ENCODE results near the gene OST4.

OST4 gene

GRCh38 chr2:27041752-27042151, 29.7 kb downstream of the OST4 start:
- no peak overlapping the region for H3K9ac ChIP-seq (ENCODE audit: low read length)
- H3K36me3 ChIP-seq (ENCODE audit: control insufficient read depth, low read depth, low read length): peaks cover 60% of the 10 kb centered on the region
- no peak overlapping the region for H3K4me3 ChIP-seq (ENCODE audit: low read length)
- H3K4me1 ChIP-seq (ENCODE audit: control insufficient read depth, low read depth, low read length): no peaks in the 10 kb centered on the region
- H3K9me3 ChIP-seq (ENCODE audit: control insufficient read depth, low read depth, low read length): no peaks in the 10 kb centered on the region
- H3K27me3 ChIP-seq (ENCODE audit: control insufficient read depth, insufficient read depth, low read length): no peaks in the 10 kb centered on the region
- H3K27ac ChIP-seq (ENCODE audit: low read length): no peak overlapping the region

- no peaks in the 10 kb centered on the region for H3K4me1 ChIP-seq (ENCODE audit: control insufficient read depth, low read depth, low read length)
- H3K9ac ChIP-seq (ENCODE audit: low read length): no peak overlapping the region
- H3K9me3 ChIP-seq (ENCODE audit: control insufficient read depth, low read depth, low read length): no peaks in the 10 kb centered on the region
- H3K4me3 ChIP-seq (ENCODE audit: low read length): no peak overlapping the region
- peaks cover 73% of the 10 kb centered on the region for H3K36me3 ChIP-seq (ENCODE audit: control insufficient read depth, low read depth, low read length)
- H3K27ac ChIP-seq (ENCODE audit: low read length): no peak overlapping the region
- H3K27me3 ChIP-seq (ENCODE audit: control insufficient read depth, insufficient read depth, low read length): no peaks in the 10 kb centered on the region
Observed at GRCh38 chr2:27040282-27040681, 31.2 kb downstream of the OST4 start.

- Histone ChIP-seq H3K9me3 (ENCODE audit: control insufficient read depth, low read depth, low read length) (no peaks in the 10 kb centered on the region), H3K27ac (ENCODE audit: low read length) (no peak overlapping the region), H3K4me1 (ENCODE audit: control insufficient read depth, low read depth, low read length) (no peaks in the 10 kb centered on the region), H3K4me3 (ENCODE audit: low read length) (no peak overlapping the region), H3K9ac (ENCODE audit: low read length) (no peak overlapping the region), H3K36me3 (ENCODE audit: control insufficient read depth, low read depth, low read length) (peaks cover 75% of the 10 kb centered on the region), H3K27me3 (ENCODE audit: control insufficient read depth, insufficient read depth, low read length) (no peaks in the 10 kb centered on the region)
Observed at GRCh38 chr2:27039871-27040270, 31.6 kb downstream of the OST4 start.

- H3K9ac ChIP-seq (ENCODE audit: low read length): no peak overlapping the region
- H3K27me3 ChIP-seq (ENCODE audit: control insufficient read depth, insufficient read depth, low read length): no peaks in the 10 kb centered on the region
- H3K27ac ChIP-seq (ENCODE audit: low read length): no peak overlapping the region
- H3K4me3 ChIP-seq (ENCODE audit: low read length): no peak overlapping the region
- H3K4me1 ChIP-seq (ENCODE audit: control insufficient read depth, low read depth, low read length): no peaks in the 10 kb centered on the region
- H3K36me3 ChIP-seq (ENCODE audit: control insufficient read depth, low read depth, low read length): peaks cover 75% of the 10 kb centered on the region
- no peaks in the 10 kb centered on the region for H3K9me3 ChIP-seq (ENCODE audit: control insufficient read depth, low read depth, low read length)
Observed at GRCh38 chr2:27039426-27039825, 32.0 kb downstream of the OST4 start.

GRCh38 chr2:27038631-27039339, 32.7 kb downstream of the OST4 start:
- Histone ChIP-seq H3K27me3 (ENCODE audit: control insufficient read depth, insufficient read depth, low read length) (no peaks in the 10 kb centered on the region), H3K4me3 (ENCODE audit: low read length) (no peak overlapping the region), H3K36me3 (ENCODE audit: control insufficient read depth, low read depth, low read length) (peaks cover 75% of the 10 kb centered on the region), H3K4me1 (ENCODE audit: control insufficient read depth, low read depth, low read length) (no peaks in the 10 kb centered on the region), H3K9ac (ENCODE audit: low read length) (no peak overlapping the region), H3K27ac (ENCODE audit: low read length) (no peak overlapping the region), H3K9me3 (ENCODE audit: control insufficient read depth, low read depth, low read length) (no peaks in the 10 kb centered on the region)

- Histone ChIP-seq H3K4me1 (ENCODE audit: control insufficient read depth, low read depth, low read length) (peaks cover 4% of the 10 kb centered on the region), H3K4me3 (ENCODE audit: low read length) (no peak overlapping the region), H3K36me3 (ENCODE audit: control insufficient read depth, low read depth, low read length) (peaks cover 72% of the 10 kb centered on the region), H3K27ac (ENCODE audit: low read length) (no peak overlapping the region), H3K9me3 (ENCODE audit: control insufficient read depth, low read depth, low read length) (no peaks in the 10 kb centered on the region), H3K9ac (ENCODE audit: low read length) (no peak overlapping the region), H3K27me3 (ENCODE audit: control insufficient read depth, insufficient read depth, low read length) (no peaks in the 10 kb centered on the region)
Observed at GRCh38 chr2:27038012-27038411, 33.4 kb downstream of the OST4 start.

- Histone ChIP-seq H3K4me1 (ENCODE audit: control insufficient read depth, low read depth, low read length) (peaks cover 4% of the 10 kb centered on the region), H3K9ac (ENCODE audit: low read length) (peak overlapping the region; percentile 63), H3K9me3 (ENCODE audit: control insufficient read depth, low read depth, low read length) (no peaks in the 10 kb centered on the region), H3K36me3 (ENCODE audit: control insufficient read depth, low read depth, low read length) (peaks cover 29% of the 10 kb centered on the region), H3K27ac (ENCODE audit: low read length) (no peak overlapping the region), H3K27me3 (ENCODE audit: control insufficient read depth, insufficient read depth, low read length) (no peaks in the 10 kb centered on the region), H3K4me3 (ENCODE audit: low read length) (peak overlapping the region; percentile 94)
Observed at GRCh38 chr2:27033253-27033852, 38.1 kb downstream of the OST4 start.

GRCh38 chr2:27032495-27033252, 38.8 kb downstream of the OST4 start, which contains the start of gene TMEM214:
Gene TMEM214 (plus strand): TSS chr2:27032965. CDS start chr2:27033016, 51 bp downstream.
- Histone ChIP-seq H3K4me3 (ENCODE audit: low read length) (peak within 1 kb of the TSS; percentile 94), H3K9me3 (ENCODE audit: control insufficient read depth, low read depth, low read length) (no peaks in the 10 kb centered on the region), H3K27ac (ENCODE audit: low read length) (no peak within 1 kb of the TSS), H3K36me3 (ENCODE audit: control insufficient read depth, low read depth, low read length) (peaks cover 23% of the 10 kb centered on the region), H3K27me3 (ENCODE audit: control insufficient read depth, insufficient read depth, low read length) (no peaks in the 10 kb centered on the region), H3K9ac (ENCODE audit: low read length) (peak within 1 kb of the TSS; percentile 63), H3K4me1 (ENCODE audit: control insufficient read depth, low read depth, low read length) (peaks cover 4% of the 10 kb centered on the region)

GRCh38 chr2:27029051-27029450, 42.4 kb downstream of the OST4 start:
- Histone ChIP-seq H3K27me3 (ENCODE audit: control insufficient read depth, insufficient read depth, low read length) (no peaks in the 10 kb centered on the region), H3K4me1 (ENCODE audit: control insufficient read depth, low read depth, low read length) (peaks cover 4% of the 10 kb centered on the region), H3K27ac (ENCODE audit: low read length) (no peak overlapping the region), H3K9ac (ENCODE audit: low read length) (no peak overlapping the region), H3K9me3 (ENCODE audit: control insufficient read depth, low read depth, low read length) (no peaks in the 10 kb centered on the region), H3K36me3 (ENCODE audit: control insufficient read depth, low read depth, low read length) (no peaks in the 10 kb centered on the region), H3K4me3 (ENCODE audit: low read length) (no peak overlapping the region)

GRCh38 chr2:27027211-27027651, 44.2 kb downstream of the OST4 start:
- no peaks in the 10 kb centered on the region for H3K36me3 ChIP-seq (ENCODE audit: control insufficient read depth, low read depth, low read length)
- H3K27me3 ChIP-seq (ENCODE audit: control insufficient read depth, insufficient read depth, low read length): no peaks in the 10 kb centered on the region
- no peak overlapping the region for H3K9ac ChIP-seq (ENCODE audit: low read length)
- peaks cover 3% of the 10 kb centered on the region for H3K4me1 ChIP-seq (ENCODE audit: control insufficient read depth, low read depth, low read length)
- no peak overlapping the region for H3K27ac ChIP-seq (ENCODE audit: low read length)
- no peak overlapping the region for H3K4me3 ChIP-seq (ENCODE audit: low read length)
- H3K9me3 ChIP-seq (ENCODE audit: control insufficient read depth, low read depth, low read length): no peaks in the 10 kb centered on the region

- H3K27ac ChIP-seq (ENCODE audit: low read length): no peak overlapping the region
- H3K27me3 ChIP-seq (ENCODE audit: control insufficient read depth, insufficient read depth, low read length): no peaks in the 10 kb centered on the region
- H3K9ac ChIP-seq (ENCODE audit: low read length): no peak overlapping the region
- H3K4me3 ChIP-seq (ENCODE audit: low read length): no peak overlapping the region
- no peaks in the 10 kb centered on the region for H3K9me3 ChIP-seq (ENCODE audit: control insufficient read depth, low read depth, low read length)
- H3K36me3 ChIP-seq (ENCODE audit: control insufficient read depth, low read depth, low read length): no peaks in the 10 kb centered on the region
- H3K4me1 ChIP-seq (ENCODE audit: control insufficient read depth, low read depth, low read length): peaks cover 3% of the 10 kb centered on the region
Observed at GRCh38 chr2:27025861-27026851, 45.3 kb downstream of the OST4 start.

Data from iPS-18a (cell line).